H1 (cell line): ENCODE results near the gene NECAP2. TPM values are rescaled to one million over a fixed set of nuclear protein-coding genes. Genes with fewer than 3 reads are reported as not detected.

Source experiments
- CTCF ChIA-PET: fragments of 300-600 bp; sonication (Branson Sonifier 250); formaldehyde crosslinking; loops from one replicate; lab custom pipeline; 2021; ENCODE audit not compliant: partially characterized antibody; lab: Charles Lee
- POLR2A ChIA-PET: fragments of 300-600 bp; sonication (Branson Sonifier 250); formaldehyde crosslinking; loops from one replicate; lab custom pipeline; 2021; ENCODE audit warnings: inconsistent platforms; ENCODE audit not compliant: partially characterized antibody; lab: Charles Lee
- DNase-seq, 2 experiments: peaks; one replicate each; pipeline versions ENCODE4 v3.0.0 to v3.0.0-alpha.2; 2010 to 2022; ENCODE audit warnings: low spot score in 2 of 2, low read depth in 1 of 2, mixed read lengths in 1 of 2
- FAIRE-seq: peaks from 2 replicates; lab custom pipeline; 2011; peaks lifted over from hg19 to GRCh38; lab: Jason Lieb, UNC
- H2AFZ ChIP-seq: 2 replicates; pipeline ENCODE4 v1.8.1; 2012; ENCODE audit warnings: low read length, inconsistent platforms
- H2AK5ac ChIP-seq: 2 replicates; pipeline ENCODE4 v1.6.1; 2013; ENCODE audit warnings: low read depth, low read length
- H2BK120ac ChIP-seq: replicated peaks from 2 replicates; pipeline ENCODE3; 2013; ENCODE audit warnings: low read depth, low read length, inconsistent platforms
- H2BK12ac ChIP-seq: 2 replicates; pipeline ENCODE4 v1.6.1; 2013; ENCODE audit warnings: low read depth, low read length
- H2BK15ac ChIP-seq: 2 replicates; pipeline ENCODE4 v1.6.1; 2013; ENCODE audit warnings: low read length
- H2BK20ac ChIP-seq: 2 replicates; pipeline ENCODE4 v1.6.1; 2013; ENCODE audit warnings: low read length
- H2BK5ac ChIP-seq: 2 replicates; pipeline ENCODE4 v1.6.1; 2013; ENCODE audit warnings: low read depth, low read length
- H3K14ac ChIP-seq: 2 replicates; pipeline ENCODE4 v1.6.1; 2013; ENCODE audit warnings: inconsistent platforms; ENCODE audit not compliant: insufficient read length
- H3K18ac ChIP-seq: 2 replicates; pipeline ENCODE4 v1.6.1; 2013; ENCODE audit warnings: low read length; ENCODE audit errors: extremely low read depth
- H3K23ac ChIP-seq: 2 replicates; pipeline ENCODE4 v1.6.1; 2013; ENCODE audit warnings: inconsistent platforms; ENCODE audit not compliant: insufficient read length
- H3K23me2 ChIP-seq: 2 replicates; pipeline ENCODE4 v1.6.1; 2013; ENCODE audit warnings: low read depth, low read length
- H3K27ac ChIP-seq: 2 replicates; pipeline ENCODE4 v1.6.1; 2011; ENCODE audit warnings: low read depth, low read length, inconsistent platforms
- H3K27me3 ChIP-seq, 4 experiments: replicated peaks in 1 of 4; 1 replicate in 1 of 4; 2 replicates in 3 of 4; pipeline versions ENCODE4 v1.6.1 to v1.8.1; 2011 to 2013; ENCODE audit warnings: low read length in 3 of 4, mild to moderate bottlenecking in 3 of 4, inconsistent platforms in 2 of 4, mixed read lengths in 2 of 4, moderate library complexity in 1 of 4; ENCODE audit not compliant: control insufficient read depth in 3 of 4, insufficient read depth in 3 of 4; ENCODE audit errors: extremely low read depth in 1 of 4
- H3K36me3 ChIP-seq, 4 experiments: 2 replicates each; pipeline versions ENCODE4 v1.6.1 to v1.8.1; 2011 to 2013; ENCODE audit warnings: mild to moderate bottlenecking in 4 of 4, low read length in 3 of 4, moderate library complexity in 2 of 4, control low read depth in 1 of 4, inconsistent platforms in 1 of 4; ENCODE audit not compliant: insufficient read depth in 4 of 4, control insufficient read depth in 2 of 4
- H3K4ac ChIP-seq: replicated peaks from 2 replicates; pipeline ENCODE3; 2013; ENCODE audit warnings: low read length, low read depth, mixed read lengths, inconsistent platforms; ENCODE audit not compliant: insufficient read length
- H3K4me1 ChIP-seq, 4 experiments: replicated peaks in 1 of 4; 1 replicate in 1 of 4; 2 replicates in 3 of 4; pipeline versions ENCODE4 v1.6.1 to v1.8.1; 2011 to 2013; ENCODE audit warnings: low read length in 3 of 4, inconsistent platforms in 2 of 4, mixed read lengths in 1 of 4; ENCODE audit not compliant: insufficient read depth in 4 of 4, control insufficient read depth in 3 of 4
- H3K4me2 ChIP-seq, 2 experiments: 2 replicates each; pipeline versions ENCODE4 v1.6.1 to v1.8.1; 2011 to 2013; ENCODE audit warnings: low read depth in 2 of 2, low read length in 2 of 2, control low read depth in 1 of 2, inconsistent platforms in 1 of 2, mild to moderate bottlenecking in 1 of 2; ENCODE audit not compliant: insufficient read depth in 1 of 2
- H3K4me3 ChIP-seq, 4 experiments: fragments of 200-600, 300-600 bp in 1 of 4; sonication (generic), shearing (Covaris generic), sonication (Bioruptor Twin) in 1 of 4; 2 replicates each; pipeline versions ENCODE4 v1.5.1 to v1.8.1; 2011 to 2016; ENCODE audit warnings: low read length in 4 of 4, low read depth in 3 of 4, control low read depth in 2 of 4, inconsistent platforms in 2 of 4, mild to moderate bottlenecking in 2 of 4, mixed read lengths in 1 of 4, moderate library complexity in 1 of 4; ENCODE audit not compliant: insufficient read depth in 2 of 4; ENCODE audit errors: extremely low read depth in 1 of 4
- H3K56ac ChIP-seq: replicated peaks from 2 replicates; pipeline ENCODE3; 2013; ENCODE audit warnings: low read depth, mild to moderate bottlenecking, mixed read lengths, low read length, inconsistent platforms; ENCODE audit not compliant: insufficient read length
- H3K79me1 ChIP-seq: 2 replicates; pipeline ENCODE4 v1.6.1; 2013; ENCODE audit warnings: low read depth, low read length, control low read depth
- H3K79me2 ChIP-seq, 2 experiments: 2 replicates each; pipeline versions ENCODE4 v1.6.1 to v1.8.1; 2012 to 2013; ENCODE audit warnings: low read length in 2 of 2, mild to moderate bottlenecking in 2 of 2, inconsistent platforms in 1 of 2; ENCODE audit not compliant: insufficient read depth in 2 of 2, control insufficient read depth in 1 of 2
- H3K9ac ChIP-seq, 4 experiments: replicated peaks in 1 of 4; 1 replicate in 1 of 4; 2 replicates in 3 of 4; pipeline versions ENCODE4 v1.6.1 to v1.8.1; 2011 to 2013; ENCODE audit warnings: low read depth in 3 of 4, low read length in 3 of 4, control low read depth in 2 of 4, mild to moderate bottlenecking in 2 of 4, moderate library complexity in 2 of 4, inconsistent platforms in 1 of 4; ENCODE audit errors: extremely low read depth in 1 of 4
- H3K9me3 ChIP-seq, 2 experiments: 2 replicates each; pipeline versions ENCODE4 v1.6.1 to v1.8.1; 2012 to 2013; ENCODE audit warnings: mild to moderate bottlenecking in 2 of 2, moderate library complexity in 2 of 2, control low read depth in 1 of 2, inconsistent platforms in 1 of 2, low read depth in 1 of 2, low read length in 1 of 2, mixed read lengths in 1 of 2; ENCODE audit not compliant: insufficient read depth in 2 of 2
- H4K20me1 ChIP-seq, 2 experiments: replicated peaks in 1 of 2; 2 replicates each; pipeline versions ENCODE3 to v1.8.1; 2011 to 2013; ENCODE audit warnings: inconsistent platforms in 2 of 2, low read length in 2 of 2, mild to moderate bottlenecking in 1 of 2; ENCODE audit not compliant: insufficient read depth in 2 of 2, control insufficient read depth in 1 of 2
- H4K5ac ChIP-seq: 2 replicates; pipeline ENCODE4 v1.6.1; 2013; ENCODE audit warnings: low read length, low read depth, mixed read lengths, inconsistent platforms; ENCODE audit not compliant: insufficient read length
- H4K8ac ChIP-seq: 2 replicates; pipeline ENCODE4 v1.8.0; 2013; ENCODE audit warnings: mild to moderate bottlenecking, moderate library complexity, low read length, inconsistent platforms; ENCODE audit not compliant: insufficient read depth; ENCODE audit errors: extremely low read depth
- H4K91ac ChIP-seq: replicated peaks from 2 replicates; pipeline ENCODE3; 2013; ENCODE audit warnings: low read length, mixed read lengths, inconsistent platforms; ENCODE audit not compliant: insufficient read length
- CREB1 ChIP-seq: IDR thresholded peaks from 2 replicates; pipeline ENCODE4 v1.6.1; 2012; ENCODE audit warnings: inconsistent platforms
- FOSL1 ChIP-seq: IDR thresholded peaks from 2 replicates; pipeline ENCODE4 v1.6.1; 2011; ENCODE audit warnings: mild to moderate bottlenecking, low read depth, low read length, moderate library complexity; ENCODE audit not compliant: insufficient read depth
- KDM4A ChIP-seq: IDR thresholded peaks from one replicate; pipeline ENCODE4 v1.7.1; 2012; ENCODE audit warnings: low read depth, mild to moderate bottlenecking, moderate library complexity, low read length, inconsistent platforms; ENCODE audit not compliant: severe bottlenecking
- KDM5A ChIP-seq: fragments of 200-600 bp; IDR thresholded peaks from 2 replicates; pipeline ENCODE4 v1.7.1; 2012; ENCODE audit warnings: mild to moderate bottlenecking, low read length, inconsistent platforms, mixed read lengths
- NRF1 ChIP-seq: IDR thresholded peaks from 2 replicates; pipeline ENCODE4 v1.6.1; 2011; ENCODE audit warnings: mild to moderate bottlenecking, low read depth, low read length, improper control_type of control experiment
- RBBP5 ChIP-seq: IDR thresholded peaks from 2 replicates; pipeline ENCODE4 v1.7.1; 2012; ENCODE audit warnings: low read depth, mild to moderate bottlenecking, inconsistent platforms, low read length, moderate library complexity, borderline replicate concordance
- RFX5 ChIP-seq: IDR thresholded peaks from 2 replicates; pipeline ENCODE4 v1.6.1; 2011; ENCODE audit warnings: low read depth, low read length, improper control_type of control experiment, borderline replicate concordance
- SIRT6 ChIP-seq: IDR thresholded peaks from one replicate; pipeline ENCODE4 v1.7.1; 2012; ENCODE audit warnings: low read length, inconsistent platforms
- SP2 ChIP-seq: IDR thresholded peaks from 2 replicates; pipeline ENCODE4 v1.6.1; 2012; ENCODE audit warnings: mild to moderate bottlenecking, low read length, inconsistent platforms
- TAF7 ChIP-seq: optimal IDR thresholded peaks from 2 replicates; pipeline ENCODE3; 2011; ENCODE audit warnings: low read depth, mild to moderate bottlenecking, inconsistent platforms, low read length, moderate library complexity, borderline replicate concordance
- TCF12 ChIP-seq: IDR thresholded peaks from 2 replicates; pipeline ENCODE4 v1.6.1; 2011; ENCODE audit warnings: low read depth, mild to moderate bottlenecking, low read length
- ZNF274 ChIP-seq: IDR thresholded peaks from 2 replicates; pipeline ENCODE4 v1.7.0; 2012; ENCODE audit warnings: low read length, borderline replicate concordance; ENCODE audit errors: extremely low read depth
- WGBS, 2 experiments: shearing (Covaris generic) in 1 of 2; methylation state at CpG; one replicate each; pipeline versions ENCODE4 v1.1.6 to v1.1.7; 2013 to 2015; ENCODE audit warnings: low lambda C conversion rate in 2 of 2, mixed read lengths in 2 of 2, inconsistent platforms in 1 of 2, low coverage in 1 of 2, missing lambda C conversion rate in 1 of 2; ENCODE audit not compliant: insufficient replicate concordance in 2 of 2, insufficient coverage in 1 of 2, insufficient read length in 1 of 2; ENCODE audit errors: extremely low coverage in 1 of 2, missing lambda C conversion rate in 1 of 2; 5-methylcytosine and 5-hydroxymethylcytosine counted together
- polyA plus RNA-seq, 7 experiments: library from polyadenylated mRNA; depleted of rRNA in 3 of 7; stranded (reverse) in 5 of 7; unstranded in 2 of 7; fragments of >200 nt in 5 of 7; fragments of 200-250 nt in 2 of 7; gene quantifications; 1 replicate in 5 of 7; 2 replicates in 1 of 7; 4 replicates in 1 of 7; pipeline versions ENCODE4 v1.2.1 to v1.2.3, GENCODE V29; 2011 to 2013; ENCODE audit warnings: missing spikeins in 2 of 7, mixed read lengths in 2 of 7
- total RNA-seq: library from RNA; stranded (reverse); fragmentation: NEBNext Ultra II Directional; extraction: Animal tissue kit (Norgen Biotek cat#: 25700); gene quantifications from 2 replicates; pipeline ENCODE4 v1.2.1, GENCODE V29; 2021
- TF ChIP-seq, protein P1 (sequence below): IDR thresholded peaks from 2 replicates; pipeline ENCODE4 v1.6.1; 2012; ENCODE audit warnings: inconsistent platforms

NECAP2 gene
- total and polyA plus RNA-seq, 2 of the 8 experiments (the other 6 are each of a cell fraction or from before 2014, with no cell fraction given) = 24.4 to 29.7 TPM

DNA sequence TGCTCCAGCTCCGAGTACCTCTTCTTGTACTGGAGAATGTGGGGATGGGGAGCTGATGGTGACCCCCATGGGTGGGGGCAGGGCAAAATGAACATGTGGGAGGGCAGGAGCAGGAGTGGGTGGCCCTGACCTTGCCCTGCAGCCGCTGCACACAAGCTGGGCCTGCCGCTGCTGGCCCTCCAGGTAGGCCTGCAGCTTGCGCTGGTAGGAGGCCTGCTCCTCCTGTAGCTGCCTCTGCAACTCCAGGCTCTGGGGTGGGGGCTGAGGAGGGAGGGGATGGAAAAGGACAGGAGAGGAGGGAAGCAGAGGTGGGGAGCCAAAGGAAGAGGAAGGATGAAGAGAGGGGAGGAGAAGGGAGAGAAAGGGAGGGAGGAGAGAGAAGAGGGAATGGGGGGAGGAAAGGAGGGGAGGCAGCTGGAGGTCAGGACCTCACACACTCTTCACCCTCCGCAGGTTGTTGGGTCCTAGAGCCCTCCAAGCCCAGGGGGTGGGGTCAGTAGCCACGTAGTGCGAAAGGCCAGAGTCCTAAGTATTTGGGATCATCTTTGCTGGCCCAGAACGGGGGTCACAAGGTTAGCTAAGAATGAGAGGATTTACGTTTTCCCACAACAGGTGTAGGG is 50.6 kb downstream of the NECAP2 start:
- Histone ChIP-seq H2AFZ (no peak overlapping the region), H3K79me1 (no peaks in the 10 kb centered on the region), H3K23ac (no peak overlapping the region), H3K9ac (no peak overlapping the region), H4K91ac (no peak overlapping the region), H3K4me2 (peak overlapping the region; percentile 39 to 43), H2BK20ac (no peak overlapping the region), H3K4me3 (peak overlapping the region in 1 of 4 experiments; percentile 18; a peak in 1 of 8 replicates), H3K9me3 (no peaks in the 10 kb centered on the region), H4K5ac (peak overlapping the region; percentile 54), H2AK5ac (no peak overlapping the region), H3K4ac (no peak overlapping the region), H3K36me3 (peaks cover 0 to 3% (median under 1%) of the 10 kb centered on the region in 4 experiments; a peak in 3 of 8 replicates), H3K56ac (no peak overlapping the region), H2BK12ac (peak overlapping the region; percentile 27; the same call in 1 of the 2 replicates), H3K4me1 (peaks cover 0 to 11% (median 3%) of the 10 kb centered on the region in 4 experiments; a peak in 5 of 7 replicates), H4K20me1 (no peaks in the 10 kb centered on the region), H2BK5ac (no peak overlapping the region), H4K8ac (no peak overlapping the region), H3K27ac (no peak overlapping the region), H3K27me3 (no peaks in the 10 kb centered on the region), H3K14ac (no peak overlapping the region), H3K18ac (peak overlapping the region; percentile 78), H2BK15ac (no peak overlapping the region), H3K79me2 (no peaks in the 10 kb centered on the region), H3K23me2 (no peaks in the 10 kb centered on the region), H2BK120ac (no peak overlapping the region)
- CTCF ChIA-PET = interaction anchor here (0.6 to 2.5 kb wide), 6 partner anchors 9 to 130 kb away, joined by 3 to 9 read pairs (median 4); partner anchors contain the start of genes NECAP2 and SPATA21
- 64% methylated on average over 8 of the region's 9 CpGs; no CpG with 5 or more reads in 1 of the 2 experiments for WGBS, 2 experiments
- FAIRE-seq (no peak), DNase-seq (no peak)
- POLR2A ChIA-PET = interaction anchor here (1.4 to 1.6 kb wide), 2 partner anchors 11 to 46 kb away, joined by 3 read pairs; no protein-coding TSS in a partner anchor
- TF ChIP-seq NRF1 = no peak
- TF ChIP-seq CREB1 = 0 out of 2 replicates have a peak, but pooled peaks have one; percentile 42
- TF ChIP-seq TAF7 = no peak
- TF ChIP-seq KDM5A = no peak
- TF ChIP-seq RBBP5 = no peak
- TF ChIP-seq SP2 = no peak
- TF ChIP-seq RFX5 = no peak
- TF ChIP-seq, protein P1, sequence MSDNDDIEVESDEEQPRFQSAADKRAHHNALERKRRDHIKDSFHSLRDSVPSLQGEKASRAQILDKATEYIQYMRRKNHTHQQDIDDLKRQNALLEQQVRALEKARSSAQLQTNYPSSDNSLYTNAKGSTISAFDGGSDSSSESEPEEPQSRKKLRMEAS = no peak
- TF ChIP-seq ZNF274 = no peak
- no peak for TF ChIP-seq KDM4A
- TF ChIP-seq FOSL1 = peak; percentile 88
- no peak for TF ChIP-seq SIRT6
- TF ChIP-seq TCF12 = 0 out of 2 replicates have a peak, but pooled peaks have one; percentile 18
